PFSK-1 (cell line): ENCODE results near the gene CRHR2.

Experiments used
- FOXP2 ChIP-seq: optimal IDR thresholded peaks from 2 replicates; pipeline ENCODE3; 2011; ENCODE audit warnings: borderline replicate concordance, control low read depth, inconsistent platforms; ENCODE audit not compliant: insufficient read depth; ENCODE audit errors: extremely low read length, extremely low read depth
- POLR2AphosphoS5 ChIP-seq: IDR thresholded peaks from 2 replicates; pipeline ENCODE4 v1.6.1; 2012; ENCODE audit warnings: low read depth, mild to moderate bottlenecking, control low read depth, low read length, moderate library complexity
- REST ChIP-seq, 2 experiments: IDR thresholded peaks; 2 replicates each; pipeline versions ENCODE4 v1.6.1 to v1.8.0; 2011 to 2012; ENCODE audit warnings: low read depth in 2 of 2, low read length in 2 of 2, control low read depth in 1 of 2, inconsistent platforms in 1 of 2, mild to moderate bottlenecking in 1 of 2, moderate library complexity in 1 of 2; ENCODE audit not compliant: insufficient read depth in 1 of 2
- SIN3A ChIP-seq: IDR thresholded peaks from 2 replicates; pipeline ENCODE4 v1.6.1; 2012; ENCODE audit warnings: mild to moderate bottlenecking, low read length, moderate library complexity, borderline replicate concordance; ENCODE audit not compliant: insufficient read depth
- TAF1 ChIP-seq: IDR thresholded peaks from 2 replicates; pipeline ENCODE4 v1.6.1; 2012; ENCODE audit warnings: low read length, control low read depth, borderline replicate concordance; ENCODE audit not compliant: insufficient read depth

CRHR2 gene

GRCh38 chr7:30710669-30711068 is 28.4 kb upstream of the CRHR2 start:
- no peak for TF ChIP-seq SIN3A
- TF ChIP-seq POLR2AphosphoS5: no peak
- no peak for TF ChIP-seq REST (IDR thresholded peaks at IDR 0.05; ENCODE audit: insufficient read depth in 1 of 2, low read depth in 2 of 2, low read length in 2 of 2)
- TF ChIP-seq TAF1: no peak
- no peak for TF ChIP-seq FOXP2

DNA sequence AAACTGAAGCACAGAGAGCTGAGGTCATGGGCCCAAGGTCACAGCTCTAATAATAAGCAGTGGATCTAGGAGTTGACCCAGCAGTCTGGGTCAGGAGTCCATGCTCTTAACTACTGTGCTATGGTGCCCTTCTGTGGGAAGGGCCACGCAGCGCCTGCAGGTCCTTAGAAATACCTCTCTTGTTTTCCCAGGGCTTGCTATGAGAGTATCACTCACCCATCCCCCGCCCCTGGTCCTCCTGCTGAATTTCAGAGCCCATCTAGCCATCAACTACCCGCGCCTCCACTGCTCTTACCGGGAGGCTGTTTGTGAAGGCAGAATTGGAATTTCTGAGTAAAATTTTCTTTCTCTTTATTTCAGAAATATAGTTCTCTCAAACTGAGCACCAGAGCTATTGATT is 27.3 kb upstream of the CRHR2 start:
- no peak for TF ChIP-seq REST (IDR thresholded peaks at IDR 0.05; ENCODE audit: insufficient read depth in 1 of 2, low read depth in 2 of 2, low read length in 2 of 2)
- no peak for TF ChIP-seq TAF1
- TF ChIP-seq FOXP2: no peak
- no peak for TF ChIP-seq SIN3A
- TF ChIP-seq POLR2AphosphoS5: no peak

DNA sequence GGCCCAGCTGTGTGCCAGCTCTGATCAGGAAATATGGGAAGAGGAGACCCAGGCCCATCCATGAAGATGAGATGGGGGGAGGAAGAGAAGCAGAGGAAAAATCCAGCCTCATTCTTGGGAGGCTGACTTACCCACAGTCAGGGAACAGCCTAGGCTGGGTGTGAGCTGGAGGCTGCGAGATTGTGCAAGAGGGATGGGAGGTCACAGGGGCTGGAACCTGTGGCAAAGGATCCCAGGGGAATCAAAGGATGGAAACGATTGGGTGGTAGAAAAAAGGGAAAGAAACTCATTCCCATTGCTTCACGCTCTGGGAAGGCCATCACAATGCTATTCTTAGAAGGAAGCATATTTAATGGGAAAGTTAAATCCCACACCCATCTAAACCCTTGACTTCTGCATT is 26.7 kb upstream of the CRHR2 start:
- no peak for TF ChIP-seq TAF1
- no peak for TF ChIP-seq FOXP2
- no peak for TF ChIP-seq REST (IDR thresholded peaks at IDR 0.05; ENCODE audit: insufficient read depth in 1 of 2, low read depth in 2 of 2, low read length in 2 of 2)
- no peak for TF ChIP-seq SIN3A
- TF ChIP-seq POLR2AphosphoS5: no peak

DNA sequence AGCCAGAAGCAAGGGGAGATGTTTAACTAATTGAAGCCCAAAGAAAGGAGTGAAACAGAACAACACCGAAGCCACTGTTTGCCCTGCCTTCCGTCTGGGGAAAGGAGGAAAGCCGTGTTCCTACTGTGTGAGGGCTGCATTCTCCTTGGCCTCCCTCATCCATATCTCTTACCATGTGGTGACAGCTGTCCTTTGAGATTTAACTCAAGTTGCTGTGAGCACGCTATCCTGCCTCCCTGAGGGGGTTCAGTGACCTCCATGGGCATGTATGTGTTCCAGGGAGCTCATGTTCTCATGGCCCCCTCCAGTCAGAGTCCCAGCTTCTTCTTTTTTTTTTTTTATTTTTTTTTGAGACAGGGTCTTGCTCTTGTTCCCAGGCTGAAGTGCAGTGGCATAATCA is 26.2 kb upstream of the CRHR2 start:
- TF ChIP-seq POLR2AphosphoS5: no peak
- no peak for TF ChIP-seq TAF1
- TF ChIP-seq REST (IDR thresholded peaks at IDR 0.05; ENCODE audit: insufficient read depth in 1 of 2, low read depth in 2 of 2, low read length in 2 of 2): no peak
- no peak for TF ChIP-seq FOXP2
- no peak for TF ChIP-seq SIN3A
